Esophagus (tissue), 2 donors: ENCODE measurements around the gene FRMD1. TPM values are rescaled to one million over a fixed set of nuclear protein-coding genes. Genes with fewer than 3 reads are reported as not detected.

Source experiments
- polyA plus RNA-seq, 2 donors: library from polyadenylated mRNA; stranded (reverse); fragments of 200-250 nt; gene quantifications; one replicate each; pipeline ENCODE4 v1.2.3, GENCODE V29; 2013
- donor health status: healthy with polysubstance abuse.
- donor health status: Bipolar disorder and iron deficiency.

Gene FRMD1
- polyA plus RNA-seq, 2 donors = 0.02 TPM

Other genes starting within 250 kb of the FRMD1 start
- under 1 TPM; 0.05 to 0.10 TPM for gene KIF25, start 81.5 kb downstream of the FRMD1 start, polyA plus RNA-seq
- 1 to 10 TPM in 1 of 2 donors, under 1 TPM in 1; 0.83 to 1.2 TPM for gene DACT2, start 240.6 kb upstream of the FRMD1 start, polyA plus RNA-seq